ENCODE data around the gene TRIM50.
"Not testable (repeated sequence)": the region's sequence is repeated elsewhere in the genome, so short reads cannot be mapped to it uniquely, and the experiment has no call there.

DNA sequence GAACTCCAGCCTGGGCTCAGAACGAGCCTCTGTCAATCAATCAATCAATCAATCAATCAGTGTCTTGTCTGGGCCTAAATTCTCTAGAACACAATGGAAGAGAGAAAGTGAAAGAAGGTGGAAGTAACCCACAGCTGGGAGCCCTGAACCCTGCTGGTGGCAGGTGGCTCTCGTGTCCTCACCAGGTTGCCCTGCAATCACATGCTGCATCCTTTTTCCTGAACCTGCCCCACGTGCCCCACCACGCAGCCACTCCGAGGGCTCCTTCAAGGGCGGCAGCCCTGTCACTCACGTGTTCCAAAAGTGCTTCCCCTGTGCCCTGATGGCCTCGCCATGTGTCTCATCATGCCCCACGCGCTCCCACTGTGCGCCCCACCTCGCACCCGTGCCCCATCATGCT is 433 bp downstream of the TRIM50 start:
- TF ChIP-seq, protein P1, sequence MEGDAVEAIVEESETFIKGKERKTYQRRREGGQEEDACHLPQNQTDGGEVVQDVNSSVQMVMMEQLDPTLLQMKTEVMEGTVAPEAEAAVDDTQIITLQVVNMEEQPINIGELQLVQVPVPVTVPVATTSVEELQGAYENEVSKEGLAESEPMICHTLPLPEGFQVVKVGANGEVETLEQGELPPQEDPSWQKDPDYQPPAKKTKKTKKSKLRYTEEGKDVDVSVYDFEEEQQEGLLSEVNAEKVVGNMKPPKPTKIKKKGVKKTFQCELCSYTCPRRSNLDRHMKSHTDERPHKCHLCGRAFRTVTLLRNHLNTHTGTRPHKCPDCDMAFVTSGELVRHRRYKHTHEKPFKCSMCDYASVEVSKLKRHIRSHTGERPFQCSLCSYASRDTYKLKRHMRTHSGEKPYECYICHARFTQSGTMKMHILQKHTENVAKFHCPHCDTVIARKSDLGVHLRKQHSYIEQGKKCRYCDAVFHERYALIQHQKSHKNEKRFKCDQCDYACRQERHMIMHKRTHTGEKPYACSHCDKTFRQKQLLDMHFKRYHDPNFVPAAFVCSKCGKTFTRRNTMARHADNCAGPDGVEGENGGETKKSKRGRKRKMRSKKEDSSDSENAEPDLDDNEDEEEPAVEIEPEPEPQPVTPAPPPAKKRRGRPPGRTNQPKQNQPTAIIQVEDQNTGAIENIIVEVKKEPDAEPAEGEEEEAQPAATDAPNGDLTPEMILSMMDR (IDR thresholded peaks at IDR 0.05; ENCODE audit: borderline replicate concordance, extremely low read depth, low read length, poor library complexity, severe bottlenecking): not testable (repeated sequence)
- not testable (repeated sequence) for TF ChIP-seq EZH2 (IDR thresholded peaks at IDR 0.05; ENCODE audit: borderline replicate concordance, low read depth, low read length, severe bottlenecking)

All from DND-41 (cell line).